ENCODE data around the gene ACTN4.

Gene ACTN4

GRCh38 chr19:38727868-38728660, 80.6 kb downstream of the ACTN4 start:
- DNase-seq = peak; percentile 43

GRCh38 chr19:38728752-38729541, 81.5 kb downstream of the ACTN4 start:
- no peak for DNase-seq

- DNase-seq = peak; percentile 84
Observed at GRCh38 chr19:38729653-38730469, 82.4 kb downstream of the ACTN4 start.

GRCh38 chr19:38730470-38730730, 83.0 kb downstream of the ACTN4 start:
- DNase-seq = no peak

GRCh38 chr19:38730731-38731589, 83.5 kb downstream of the ACTN4 start:
- DNase-seq = no peak

GRCh38 chr19:38731654-38732301, 84.3 kb downstream of the ACTN4 start:
- DNase-seq = no peak

- no peak for DNase-seq
Observed at GRCh38 chr19:38733241-38733492, 85.7 kb downstream of the ACTN4 start.

- DNase-seq = peak; percentile 21
Observed at GRCh38 chr19:38733493-38734175, 86.2 kb downstream of the ACTN4 start.

- DNase-seq = no peak
Observed at GRCh38 chr19:38734176-38734425, 86.7 kb downstream of the ACTN4 start.

GRCh38 chr19:38734426-38735256, 87.2 kb downstream of the ACTN4 start:
- DNase-seq = peak; percentile 51

GRCh38 chr19:38735257-38735686, 87.8 kb downstream of the ACTN4 start:
- peak; percentile 26 for DNase-seq

GRCh38 chr19:38736036-38736412, 88.6 kb downstream of the ACTN4 start:
- peak; percentile 70 for DNase-seq

GRCh38 chr19:38736413-38737280, 89.2 kb downstream of the ACTN4 start:
- peak; percentile 77 for DNase-seq

- DNase-seq = no peak
Observed at GRCh38 chr19:38737281-38737865, 89.9 kb downstream of the ACTN4 start.

- DNase-seq = no peak
Observed at GRCh38 chr19:38737921-38738737, 90.7 kb downstream of the ACTN4 start.

GRCh38 chr19:38739440-38740256, 92.2 kb downstream of the ACTN4 start:
- DNase-seq = peak; percentile 42

- DNase-seq = no peak
Observed at GRCh38 chr19:38740257-38740592, 92.8 kb downstream of the ACTN4 start.

GRCh38 chr19:38740932-38741331, 93.5 kb downstream of the ACTN4 start:
- no peak for DNase-seq

All from hematopoietic multipotent progenitor cell treated with erythropoietin and hydrocortisone succinate and interleukin-3 and kit ligand, for 6 days (in vitro differentiated cells).